ENCODE data around the gene JKAMP.
A peak's percentile ranks its signal among the peaks of the same experiment; 100 is the strongest.
"Not testable (repeated sequence)": the region's sequence is repeated elsewhere in the genome, so short reads cannot be mapped to it uniquely, and the experiment has no call there.

Gene JKAMP

GRCh38 chr14:59483819-59484638, at the start of gene JKAMP, which contains the start of gene L3HYPDH:
TSS of gene JKAMP (plus strand) at chr14:59484517. CDS start at chr14:59484590, 73 bp downstream.
TSS of gene L3HYPDH (minus strand) at chr14:59484408. CDS start at chr14:59484316, 92 bp downstream.
- peak; percentile 96 for DNase-seq

- DNase-seq: no peak
These were observed 49.2 kb upstream of the JKAMP start for GRCh38 chr14:59435101-59435500.

GRCh38 chr14:59435987-59436386, 48.3 kb upstream of the JKAMP start:
- no peak for DNase-seq

- DNase-seq: peak; percentile 83
These were observed 46.1 kb upstream of the JKAMP start for GRCh38 chr14:59438195-59438647.

- peak; percentile 41 for DNase-seq
These were observed 44.9 kb upstream of the JKAMP start for GRCh38 chr14:59439256-59439965.

GRCh38 chr14:59448673-59449072, 35.6 kb upstream of the JKAMP start:
- DNase-seq: not testable (repeated sequence)

GRCh38 chr14:59450716-59451115, 33.6 kb upstream of the JKAMP start:
- no peak for DNase-seq

GRCh38 chr14:59451849-59452248, 32.5 kb upstream of the JKAMP start:
- no peak for DNase-seq

GRCh38 chr14:59454139-59454538, 30.2 kb upstream of the JKAMP start:
- peak; percentile 92 for DNase-seq

GRCh38 chr14:59455411-59455810, 28.9 kb upstream of the JKAMP start:
- DNase-seq: peak; percentile 32

- DNase-seq: no peak
These were observed 25.8 kb upstream of the JKAMP start for GRCh38 chr14:59458486-59458885.

GRCh38 chr14:59460378-59460777, 23.9 kb upstream of the JKAMP start:
- DNase-seq: no peak

- no peak for DNase-seq
These were observed 22.4 kb upstream of the JKAMP start for GRCh38 chr14:59461891-59462290.

GRCh38 chr14:59463787-59464485, 20.4 kb upstream of the JKAMP start:
- no peak for DNase-seq

- peak; percentile 58 for DNase-seq
These were observed 19.6 kb upstream of the JKAMP start for GRCh38 chr14:59464486-59465315.

- no peak for DNase-seq
These were observed 18.8 kb upstream of the JKAMP start, which contains the start of gene GPR135 for GRCh38 chr14:59465316-59466135. TSS of gene GPR135 (minus strand) at chr14:59465380. CDS start at chr14:59465226, 154 bp downstream.

- DNase-seq: peak; percentile 56
These were observed 10.1 kb upstream of the JKAMP start for GRCh38 chr14:59474172-59474571.

- DNase-seq: no peak
These were observed 8.6 kb upstream of the JKAMP start for GRCh38 chr14:59475709-59476108.

GRCh38 chr14:59478540-59478939, 5.8 kb upstream of the JKAMP start:
- DNase-seq: no peak

- DNase-seq: no peak
These were observed 4.2 kb upstream of the JKAMP start for GRCh38 chr14:59480166-59480565.

GRCh38 chr14:59481407-59481806, 2.9 kb upstream of the JKAMP start:
- DNase-seq: no peak
